CD4-positive, alpha-beta T cell (primary cell): ENCODE measurements around the gene XPR1. TPM values are rescaled to one million over a fixed set of nuclear protein-coding genes. Genes with fewer than 3 reads are reported as not detected.

Experiments
- ATAC-seq: fragments of 200-7000 bp; cut with Tn5 transposase; one replicate; pipeline ENCODE4 v1.10.0; 2022; ENCODE audit warnings: mild to moderate bottlenecking; ENCODE audit not compliant: poor library complexity
- CTCF ChIA-PET: fragments of 350-600 bp; sonication (Branson Sonifier 250); formaldehyde crosslinking; loops from one replicate; lab custom pipeline; 2021; ENCODE audit warnings: antibody characterized with exemption, inconsistent platforms; lab: Charles Lee
- POLR2A ChIA-PET: fragments of 350-600 bp; sonication (Branson Sonifier 250); formaldehyde crosslinking; loops from one replicate; lab custom pipeline; 2021; ENCODE audit warnings: antibody characterized with exemption, inconsistent platforms; lab: Charles Lee
- DNase-seq, 14 experiments: peaks; one replicate each; pipeline ENCODE4 v3.0.0-alpha.2; 2013 to 2020; ENCODE audit warnings: mixed read lengths in 2 of 14
- H3K27ac ChIP-seq, 2 donors: one replicate each; pipeline versions ENCODE4 v1.5.1 to v1.7.0; 2013; ENCODE audit warnings: low read length in 2 of 2, low read depth in 1 of 2, mild to moderate bottlenecking in 1 of 2
- H3K27me3 ChIP-seq, 2 experiments: 1 replicate in 1 of 2; 2 replicates in 1 of 2; pipeline versions ENCODE4 v1.6.1 to v1.7.0; 2013; ENCODE audit warnings: low read length in 2 of 2, control low read depth in 1 of 2, mild to moderate bottlenecking in 1 of 2, moderate library complexity in 1 of 2; ENCODE audit not compliant: insufficient read depth in 2 of 2, control insufficient read depth in 1 of 2
- H3K36me3 ChIP-seq: one replicate; pipeline ENCODE4 v1.6.1; 2013; ENCODE audit warnings: low read length, control low read depth; ENCODE audit not compliant: insufficient read depth
- H3K4me1 ChIP-seq: one replicate; pipeline ENCODE4 v1.6.1; 2013; ENCODE audit warnings: low read length, control low read depth; ENCODE audit not compliant: insufficient read depth
- H3K4me3 ChIP-seq: one replicate; pipeline ENCODE4 v1.5.1; 2013; ENCODE audit warnings: mild to moderate bottlenecking, low read length, moderate library complexity
- H3K9me3 ChIP-seq, 2 experiments: 1 replicate in 1 of 2; 2 replicates in 1 of 2; pipeline versions ENCODE4 v1.6.1 to v1.7.0; 2013; ENCODE audit warnings: low read length in 2 of 2, mild to moderate bottlenecking in 2 of 2, control low read depth in 1 of 2, moderate library complexity in 1 of 2; ENCODE audit not compliant: control insufficient read depth in 1 of 2, insufficient read depth in 1 of 2
- H3K27ac Mint-ChIP-seq: one replicate; pipeline ENCODE4 v1.8.0; 2020; ENCODE audit warnings: mixed read lengths
- H3K27me3 Mint-ChIP-seq: one replicate; pipeline ENCODE4 v1.8.0; 2021; ENCODE audit warnings: mixed read lengths
- H3K36me3 Mint-ChIP-seq: one replicate; pipeline ENCODE4 v1.8.0; 2021; ENCODE audit warnings: low read depth, mixed read lengths
- H3K4me1 Mint-ChIP-seq: one replicate; pipeline ENCODE4 v1.8.0; 2021; ENCODE audit warnings: low read depth, mixed read lengths
- H3K4me3 Mint-ChIP-seq: one replicate; pipeline ENCODE4 v1.8.0; 2020; ENCODE audit warnings: mild to moderate bottlenecking, mixed read lengths
- H3K9me3 Mint-ChIP-seq: one replicate; pipeline ENCODE4 v1.8.0; 2020; ENCODE audit warnings: mixed read lengths
- CTCF ChIP-seq: fragments of 200-600 bp; IDR thresholded peaks from one replicate; pipeline ENCODE4 v1.8.0; 2022; ENCODE audit warnings: antibody characterized with exemption, mild to moderate bottlenecking
- intact Hi-C, 2 experiments: fragments of 100-400 bp; cut with DNase I in 1 of 2; cut with micrococcal nuclease in 1 of 2; formaldehyde crosslinking; loops; one replicate each; pipeline versions ENCODE4 v1.15.1 to v1.9.0; 2023 to 2025; cut with DNase I, micrococcal nuclease
- total RNA-seq, 174 experiments: library from RNA in 2 of 174; stranded (reverse) in 2 of 174; gene quantifications; one replicate each; pipeline ENCODE4 v1.2.3 and lab custom pipeline; 2021 to 2026

The XPR1 gene
- total RNA-seq, 2 experiments from 2014 or later, result 13.7 TPM

- Mint-ChIP-seq H3K27ac (no peak overlapping the region), H3K4me1 (no peaks in the 10 kb centered on the region), H3K9me3 (no peaks in the 10 kb centered on the region), H3K4me3 (no peak overlapping the region), H3K27me3 (peaks cover 6% of the 10 kb centered on the region), H3K36me3 (no peaks in the 10 kb centered on the region)
- ATAC-seq (no peak), DNase-seq (no peak)
- Histone ChIP-seq H3K9me3 (no peaks in the 10 kb centered on the region), H3K4me3 (no peak overlapping the region), H3K27ac (no peak overlapping the region), H3K27me3 (no peaks in the 10 kb centered on the region), H3K36me3 (no peaks in the 10 kb centered on the region), H3K4me1 (no peaks in the 10 kb centered on the region)
- POLR2A ChIA-PET, result no interaction called here
- no peak for TF ChIP-seq CTCF
- CTCF ChIA-PET, result no interaction called here
- intact Hi-C loops, result no loop called here
These were observed 297.6 kb downstream of the XPR1 start for GRCh38 chr1:180929389-180929788.

GRCh38 chr1:180930687-180931086 lies 298.9 kb downstream of the XPR1 start:
- POLR2A ChIA-PET, result no interaction called here
- H3K27me3 Mint-ChIP-seq, result peaks cover 8% of the 10 kb centered on the region
- no peak for TF ChIP-seq CTCF

GRCh38 chr1:180931529-180931928 lies 299.7 kb downstream of the XPR1 start:
- ATAC-seq, result no peak
- H3K36me3 Mint-ChIP-seq, result no peaks in the 10 kb centered on the region
- no peaks in the 10 kb centered on the region for H3K9me3 Mint-ChIP-seq

More at GRCh38 chr1:180930687-180931086, 298.9 kb downstream of the XPR1 start:
- Mint-ChIP-seq H3K4me3 (no peak overlapping the region), H3K36me3 (no peaks in the 10 kb centered on the region), H3K27ac (no peak overlapping the region), H3K9me3 (no peaks in the 10 kb centered on the region), H3K4me1 (no peaks in the 10 kb centered on the region)
- DNase-seq (no peak), ATAC-seq (no peak)
- H3K4me1 ChIP-seq, result no peaks in the 10 kb centered on the region
- CTCF ChIA-PET, result no interaction called here
- intact Hi-C loops, result no loop called here
- H3K27ac ChIP-seq, result no peak overlapping the region
- no peak overlapping the region for H3K4me3 ChIP-seq
- no peaks in the 10 kb centered on the region for H3K9me3 ChIP-seq
- H3K27me3 ChIP-seq, result no peaks in the 10 kb centered on the region
- no peaks in the 10 kb centered on the region for H3K36me3 ChIP-seq

More at GRCh38 chr1:180931529-180931928, 299.7 kb downstream of the XPR1 start:
- ChIA-PET CTCF (no interaction called here), POLR2A (interaction anchor here (0.5 kb wide), 1 partner anchor 1495 kb away, joined by 3 read pairs; no protein-coding TSS in a partner anchor)
- no peak for DNase-seq
- Histone ChIP-seq H3K4me1 (no peaks in the 10 kb centered on the region), H3K27me3 (no peaks in the 10 kb centered on the region), H3K9me3 (no peaks in the 10 kb centered on the region), H3K36me3 (no peaks in the 10 kb centered on the region), H3K4me3 (no peak overlapping the region), H3K27ac (no peak overlapping the region)
- H3K4me1 Mint-ChIP-seq, result no peaks in the 10 kb centered on the region
- no peak overlapping the region for H3K4me3 Mint-ChIP-seq
- H3K27me3 Mint-ChIP-seq, result peaks cover 8% of the 10 kb centered on the region
- TF ChIP-seq CTCF, result no peak
- intact Hi-C loops, result no loop called here
- H3K27ac Mint-ChIP-seq, result no peak overlapping the region
